ENCODE measurements around the gene UGT1A7.
"Not testable (repeated sequence)": the region's sequence is repeated elsewhere in the genome, so short reads cannot be mapped to it uniquely, and the experiment has no call there.

- TF ChIP-seq CTCF (IDR thresholded peaks at IDR 0.05; ENCODE audit: poor library complexity, severe bottlenecking); EZH2 (IDR thresholded peaks at IDR 0.05; ENCODE audit: borderline replicate concordance, insufficient read depth, low read length, poor library complexity, severe bottlenecking); POLR2AphosphoS5 (IDR thresholded peaks at IDR 0.05); TAF1 (IDR thresholded peaks at IDR 0.05; ENCODE audit: low read depth); EP300 (conservative IDR thresholded peaks at IDR 0.05; ENCODE audit: poor library complexity, severe bottlenecking); REST (IDR thresholded peaks at IDR 0.05; ENCODE audit: borderline replicate concordance); RAD21 (conservative IDR thresholded peaks at IDR 0.05); SMC3 (conservative IDR thresholded peaks at IDR 0.05; ENCODE audit: poor library complexity): not testable (repeated sequence)
Observed at GRCh38 chr2:233736868-233737653, 55.4 kb downstream of the UGT1A7 start.
